OCI-LY7 (cell line): Measurements from ENCODE around the gene WASF1. TPM values are rescaled to one million over a fixed set of nuclear protein-coding genes. Genes with fewer than 3 reads are reported as not detected.

Source experiments
- BruUV-seq: library from RNA; stranded (reverse); fragments of 400-500 nt; replicated peaks from 2 replicates; lab custom pipeline; 2021; lab: Mats Ljungman, UMichigan
- CTCF ChIA-PET: fragments of 300-600 bp; sonication (Branson Sonifier 250); formaldehyde crosslinking; loops from one replicate; lab custom pipeline; 2022; ENCODE audit warnings: antibody characterized with exemption; ENCODE audit not compliant: unreplicated experiment; lab: Charles Lee
- POLR2A ChIA-PET: fragments of 300-600 bp; sonication (Branson Sonifier 250); formaldehyde crosslinking; loops from one replicate; lab custom pipeline; 2022; ENCODE audit warnings: antibody characterized with exemption; lab: Charles Lee
- DNase-seq: peaks from one replicate; pipeline ENCODE4 v3.0.0-alpha.2; 2015; ENCODE audit warnings: low spot score
- H2AFZ ChIP-seq: fragments of 200-600 bp; sonication (generic), shearing (Covaris generic); 2 replicates; pipeline ENCODE4 v1.6.1; 2014; ENCODE audit warnings: mild to moderate bottlenecking, antibody characterized with exemption, low read length, moderate library complexity
- H3K27ac ChIP-seq: fragments of 200-600 bp; sonication (generic); 2 replicates; pipeline ENCODE4 v1.5.1; 2014; ENCODE audit warnings: mixed run types, low read depth, mild to moderate bottlenecking, moderate library complexity, low read length, inconsistent platforms; ENCODE audit not compliant: poor library complexity, severe bottlenecking
- H3K36me3 ChIP-seq: fragments of 200-600 bp; sonication (generic); 2 replicates; pipeline ENCODE4 v1.6.1; 2014; ENCODE audit warnings: mild to moderate bottlenecking, antibody characterized with exemption, low read length, moderate library complexity, mixed read lengths; ENCODE audit not compliant: insufficient read depth
- H3K4me1 ChIP-seq: fragments of 200-600 bp; sonication (generic); 2 replicates; pipeline ENCODE4 v1.5.1; 2014; ENCODE audit warnings: mild to moderate bottlenecking, low read length; ENCODE audit not compliant: insufficient read depth, poor library complexity, severe bottlenecking
- H3K4me2 ChIP-seq: fragments of 200-600 bp; sonication (generic); 2 replicates; pipeline ENCODE4 v1.6.1; 2014; ENCODE audit warnings: mild to moderate bottlenecking, low read length
- H3K4me3 ChIP-seq: fragments of 200-600 bp; sonication (generic); 2 replicates; pipeline ENCODE4 v1.5.1; 2014; ENCODE audit warnings: mild to moderate bottlenecking, low read depth, low read length; ENCODE audit not compliant: poor library complexity, severe bottlenecking
- H3K79me2 ChIP-seq: fragments of 200-600 bp; sonication (generic); 2 replicates; pipeline ENCODE4 v1.6.1; 2016; ENCODE audit warnings: low read depth, mild to moderate bottlenecking, low read length, moderate library complexity, mixed read lengths; ENCODE audit not compliant: insufficient read depth
- H3K9me2 ChIP-seq: fragments of 200-600 bp; sonication (generic); 2 replicates; pipeline ENCODE4 v1.6.1; 2016; ENCODE audit warnings: mild to moderate bottlenecking, low read length, mixed read lengths; ENCODE audit not compliant: insufficient read depth
- H3K9me3 ChIP-seq: fragments of 200-600 bp; sonication (generic); 2 replicates; pipeline ENCODE4 v1.6.1; 2014; ENCODE audit warnings: mild to moderate bottlenecking, mixed run types, low read length, mixed read lengths
- H4K20me1 ChIP-seq: fragments of 200-600 bp; sonication (generic); 2 replicates; pipeline ENCODE4 v1.6.1; 2014; ENCODE audit warnings: mild to moderate bottlenecking, antibody characterized with exemption, low read length, moderate library complexity, mixed read lengths; ENCODE audit not compliant: insufficient read depth
- EZH2phosphoT487 ChIP-seq: fragments of 200-600 bp; sonication (generic); IDR thresholded peaks from 2 replicates; pipeline ENCODE4 v1.6.1; 2018; ENCODE audit warnings: low read depth, borderline replicate concordance, mild to moderate bottlenecking, mixed run types, antibody characterized with exemption, low read length, moderate library complexity, mixed read lengths
- intact Hi-C: fragments of 100-400 bp; cut with micrococcal nuclease; formaldehyde crosslinking; loops from one replicate; pipeline ENCODE4 v1.10.0; 2022; ENCODE audit not compliant: unreplicated experiment
- total RNA-seq, 2 experiments: library from RNA; depleted of rRNA in 1 of 2; stranded (reverse); fragments of >200 nt in 1 of 2; shearing (Covaris generic) in 1 of 2; gene quantifications; 2 replicates each; pipeline ENCODE4 v1.2.3, GENCODE V29; 2014 to 2022
- TF ChIP-seq, protein P1 (sequence below): fragments of 200-600 bp; sonication (generic); conservative IDR thresholded peaks from 2 replicates; pipeline ENCODE4 v1.5.1; 2014; ENCODE audit warnings: mild to moderate bottlenecking, antibody characterized with exemption, low read length, moderate library complexity, mixed read lengths

WASF1 gene
- total RNA-seq, 2 experiments from 2014 or later, result 34.6 to 78.4 TPM

DNA sequence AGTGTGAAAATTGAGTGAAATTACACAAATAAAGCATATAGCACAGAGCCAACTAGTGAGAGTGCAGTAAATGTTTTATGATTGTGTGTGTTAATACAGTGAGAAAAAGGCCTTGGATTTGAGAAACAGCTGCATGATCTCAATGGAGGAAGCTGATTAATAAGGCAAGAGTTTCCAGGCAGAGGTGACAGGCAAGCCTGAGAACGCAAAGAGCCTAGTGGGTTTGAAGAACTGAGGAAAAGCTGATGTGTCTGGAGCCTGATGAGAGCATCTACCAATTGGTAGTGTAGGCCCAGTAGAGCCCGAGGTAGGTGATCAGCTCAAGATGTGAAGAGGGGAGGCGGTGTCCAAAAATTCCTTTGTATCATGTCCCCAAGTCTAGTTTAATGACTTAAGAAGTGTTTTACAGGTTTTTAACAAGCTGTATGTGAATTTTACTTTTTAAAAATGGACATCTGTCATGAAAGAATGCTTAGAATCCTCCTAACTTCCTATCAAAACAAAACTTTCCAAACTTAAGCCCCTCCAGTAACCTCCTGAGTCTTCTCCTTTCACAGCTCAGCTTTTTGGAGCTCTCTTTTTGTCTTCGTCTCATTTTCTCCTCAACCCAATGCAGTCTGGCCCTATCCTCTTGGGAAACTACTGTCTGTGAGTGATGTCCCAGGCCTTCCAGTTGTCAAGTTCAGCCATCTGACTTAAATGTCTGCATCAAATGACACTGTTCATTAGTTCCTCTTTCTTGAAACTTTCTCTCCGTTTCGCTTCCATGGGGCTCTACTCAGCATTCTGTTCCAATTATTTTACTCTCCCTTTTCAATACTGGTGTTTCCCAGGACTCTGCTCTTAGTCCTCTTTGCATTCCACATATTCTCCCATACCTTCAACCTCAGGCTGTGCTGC is 1.9 kb upstream of the WASF1 start:
- DNase-seq, result peak; percentile 58
- POLR2A ChIA-PET, result interaction anchor here (0.6 to 5.5 kb wide), 8 partner anchors 16 to 157 kb away, joined by 3 to 55 read pairs (median 4); no protein-coding TSS in a partner anchor
- Histone ChIP-seq H3K9me3 (no peaks in the 10 kb centered on the region), H2AFZ (no peak overlapping the region), H3K27ac (peak overlapping the region; percentile 74), H3K79me2 (peaks cover 87% of the 10 kb centered on the region), H3K36me3 (peaks cover 30% of the 10 kb centered on the region; the same call in 1 of the 2 replicates), H3K4me3 (peak overlapping the region; percentile 83), H4K20me1 (peaks cover 21% of the 10 kb centered on the region; the same call in 1 of the 2 replicates), H3K4me1 (peaks cover 56% of the 10 kb centered on the region), H3K4me2 (peak overlapping the region; percentile 95), H3K9me2 (no peaks in the 10 kb centered on the region)
- TF ChIP-seq EZH2phosphoT487, result no peak
- TF ChIP-seq, protein P1, sequence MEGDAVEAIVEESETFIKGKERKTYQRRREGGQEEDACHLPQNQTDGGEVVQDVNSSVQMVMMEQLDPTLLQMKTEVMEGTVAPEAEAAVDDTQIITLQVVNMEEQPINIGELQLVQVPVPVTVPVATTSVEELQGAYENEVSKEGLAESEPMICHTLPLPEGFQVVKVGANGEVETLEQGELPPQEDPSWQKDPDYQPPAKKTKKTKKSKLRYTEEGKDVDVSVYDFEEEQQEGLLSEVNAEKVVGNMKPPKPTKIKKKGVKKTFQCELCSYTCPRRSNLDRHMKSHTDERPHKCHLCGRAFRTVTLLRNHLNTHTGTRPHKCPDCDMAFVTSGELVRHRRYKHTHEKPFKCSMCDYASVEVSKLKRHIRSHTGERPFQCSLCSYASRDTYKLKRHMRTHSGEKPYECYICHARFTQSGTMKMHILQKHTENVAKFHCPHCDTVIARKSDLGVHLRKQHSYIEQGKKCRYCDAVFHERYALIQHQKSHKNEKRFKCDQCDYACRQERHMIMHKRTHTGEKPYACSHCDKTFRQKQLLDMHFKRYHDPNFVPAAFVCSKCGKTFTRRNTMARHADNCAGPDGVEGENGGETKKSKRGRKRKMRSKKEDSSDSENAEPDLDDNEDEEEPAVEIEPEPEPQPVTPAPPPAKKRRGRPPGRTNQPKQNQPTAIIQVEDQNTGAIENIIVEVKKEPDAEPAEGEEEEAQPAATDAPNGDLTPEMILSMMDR, result no peak
- CTCF ChIA-PET, result interaction anchor here (3.1 kb wide), 1 partner anchor 25 kb away, joined by 20 read pairs; no protein-coding TSS in a partner anchor
- intact Hi-C loops, result loop anchor here (2.0 to 10.0 kb wide), 2 partner anchors 53 to 693 kb away; partner anchors contain the start of gene AMD1
- BruUV-seq, result no TSS peak

DNA sequence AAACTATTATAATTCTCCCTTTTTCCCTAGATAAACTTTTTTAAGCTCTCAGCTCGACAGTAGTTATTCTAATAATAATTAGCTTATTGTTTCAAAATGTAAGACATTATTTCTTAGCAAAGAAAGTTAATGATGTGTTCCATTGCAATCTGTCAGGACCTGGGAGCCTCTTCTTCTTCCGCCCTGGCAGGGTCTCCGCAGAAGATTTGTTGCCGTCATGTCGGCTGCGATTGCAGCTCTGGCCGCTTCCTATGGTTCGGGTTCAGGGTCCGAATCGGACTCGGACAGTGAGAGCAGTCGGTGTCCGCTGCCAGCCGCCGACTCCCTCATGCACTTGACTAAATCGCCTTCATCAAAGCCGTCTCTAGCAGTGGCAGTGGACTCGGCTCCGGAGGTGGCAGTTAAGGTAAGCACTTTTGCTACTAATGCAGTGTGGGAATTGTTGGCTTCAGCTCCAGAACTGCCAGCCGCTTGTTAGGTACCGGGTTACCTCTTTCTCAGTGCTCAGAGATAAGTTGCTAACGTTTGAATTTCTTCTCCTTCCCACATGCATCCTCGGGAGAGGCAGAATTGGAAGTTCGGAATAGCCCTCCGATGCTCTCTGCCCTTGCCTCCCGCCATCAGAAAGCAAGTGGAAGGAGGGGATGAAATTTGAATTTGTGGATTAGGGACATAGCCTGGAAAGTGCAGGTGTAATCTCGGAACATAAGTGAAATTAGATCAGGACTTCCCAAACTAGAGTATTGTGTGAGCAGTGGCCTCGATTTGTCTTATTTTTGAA is 948 bp upstream of the WASF1 start, which contains the start of gene CDC40:
TSS of gene CDC40 (plus strand) at position 200 of the 781 bp plus-strand sequence. CDS start at position 218, 18 bp downstream.
- Histone ChIP-seq H3K9me2 (no peaks in the 10 kb centered on the region), H3K4me1 (peaks cover 55% of the 10 kb centered on the region), H4K20me1 (peaks cover 21% of the 10 kb centered on the region; the same call in 1 of the 2 replicates), H3K79me2 (peaks cover 87% of the 10 kb centered on the region), H3K9me3 (no peaks in the 10 kb centered on the region), H3K27ac (peak within 1 kb of the TSS; percentile 74), H3K4me3 (peak within 1 kb of the TSS; percentile 83), H3K4me2 (peak within 1 kb of the TSS; percentile 95), H2AFZ (peak within 1 kb of the TSS; percentile 76), H3K36me3 (peaks cover 28% of the 10 kb centered on the region; the same call in 1 of the 2 replicates)
- ChIA-PET CTCF (interaction anchor here (0.6 to 3.1 kb wide), 2 partner anchors 26 to 387 kb away, joined by 5 to 20 read pairs; no protein-coding TSS in a partner anchor), POLR2A (interaction anchor here (0.5 to 5.5 kb wide), 17 partner anchors 9 to 1010 kb away, joined by 3 to 55 read pairs (median 3); partner anchors contain the start of genes AK9 and FIG4)
- intact Hi-C loops, result loop anchor here (2.0 to 10.0 kb wide), 2 partner anchors 54 to 694 kb away; partner anchors contain the start of gene AMD1
- TSS peak; percentile 58 for BruUV-seq
- TF ChIP-seq, protein P1, result no peak
- DNase-seq, result no peak
